LoVo (cell line): Measurements from ENCODE around the gene CTSW.
"Not testable (repeated sequence)": the region's sequence is repeated elsewhere in the genome, so short reads cannot be mapped to it uniquely, and the experiment has no call there.

Experiments
- DNase-seq: peaks from one replicate; pipeline ENCODE4 v3.0.0-alpha.2; 2016; ENCODE audit warnings: low spot score

Gene CTSW

GRCh38 chr11:65885808-65886536 is 6.3 kb downstream of the CTSW start:
- DNase-seq, result no peak

GRCh38 chr11:65886826-65887722 is 7.4 kb downstream of the CTSW start:
- DNase-seq, result no peak

GRCh38 chr11:65887723-65888162 is 8.1 kb downstream of the CTSW start:
- DNase-seq, result no peak

DNA sequence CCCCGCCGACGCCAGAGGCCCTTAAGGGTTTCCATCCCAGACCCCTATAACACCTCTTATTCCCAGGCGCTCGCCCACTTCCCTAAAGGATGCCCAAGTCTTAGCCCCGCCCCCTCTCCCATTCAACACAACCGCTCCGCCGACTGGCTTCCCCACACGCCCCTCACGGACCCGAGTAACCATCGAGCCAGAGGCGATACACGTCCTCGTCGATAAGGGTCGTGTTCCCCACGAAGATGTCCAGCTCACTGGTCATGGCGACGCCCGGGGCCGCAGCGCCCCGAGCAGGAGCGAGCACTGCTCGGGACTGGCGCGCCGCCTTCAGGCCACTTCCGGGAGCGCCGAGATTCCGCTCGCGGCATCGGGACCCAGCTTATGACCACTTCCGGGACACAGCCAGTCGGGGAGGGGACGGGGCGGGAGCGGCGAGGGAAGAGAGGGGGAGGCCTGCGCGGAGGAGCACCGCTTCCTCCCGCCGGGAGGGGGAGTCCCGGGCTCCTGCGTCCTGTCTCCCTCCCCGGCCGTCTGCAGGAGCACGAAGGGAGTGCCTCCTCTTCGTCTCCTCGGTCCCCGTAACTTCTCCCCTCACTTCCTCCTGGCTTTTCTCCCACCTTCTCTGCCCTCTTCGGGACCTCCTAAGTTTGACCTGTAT is 8.7 kb downstream of the CTSW start, which contains the start of gene FIBP:
FIBP (minus strand) TSS at position 309 of the 652 bp plus-strand sequence; CDS start at position 256, 53 bp downstream.
- peak; percentile 97 for DNase-seq

- DNase-seq, result peak; percentile 95
These were observed 10.9 kb downstream of the CTSW start, which contains the start of gene CCDC85B for GRCh38 chr11:65890324-65891218. Gene CCDC85B (plus strand): TSS chr11:65890673. CDS start chr11:65890784, 111 bp downstream.

DNA sequence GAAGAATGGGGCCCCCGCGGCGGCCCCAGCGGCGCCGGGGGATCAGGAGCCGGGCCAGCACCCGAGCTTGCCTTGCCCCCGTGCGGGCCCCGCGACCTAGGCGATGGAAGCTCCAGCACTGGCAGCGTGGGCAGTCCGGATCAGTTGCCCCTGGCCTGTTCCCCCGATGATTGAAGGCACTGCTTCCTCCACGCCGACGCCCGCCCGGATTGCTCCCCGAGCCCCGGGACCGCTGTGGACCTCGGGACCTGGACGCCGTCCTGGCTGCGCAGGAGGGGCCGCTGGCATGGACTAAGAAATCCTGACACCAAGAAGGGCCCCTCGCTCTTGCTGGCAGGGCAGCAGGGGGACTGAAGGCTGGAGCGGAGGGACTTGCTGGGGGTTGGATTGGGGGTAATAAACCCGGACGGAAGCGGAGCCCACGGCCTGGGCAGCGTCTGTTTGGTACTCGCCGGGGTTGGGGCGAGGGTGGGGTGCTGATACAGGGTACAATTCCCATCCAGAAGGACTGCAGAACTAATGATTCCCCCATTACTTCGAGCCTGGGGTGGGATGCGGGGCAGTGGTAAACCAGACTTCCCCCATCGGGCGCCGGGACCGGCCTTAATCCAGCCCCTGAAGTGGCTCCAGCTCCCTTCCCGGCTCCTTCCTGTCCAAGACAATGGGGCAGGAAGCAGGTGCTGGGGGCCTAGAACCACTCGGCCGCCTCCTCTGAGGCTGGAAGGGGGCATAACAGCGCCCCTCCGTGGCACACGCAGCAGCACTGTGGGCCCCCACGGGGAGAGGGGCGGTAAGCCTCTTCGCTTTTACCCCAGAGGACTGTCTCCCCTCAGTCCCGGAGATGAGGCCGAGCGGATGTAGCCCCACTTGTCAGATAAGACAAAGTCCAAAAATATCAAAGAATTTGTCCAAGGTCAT is 11.8 kb downstream of the CTSW start:
- DNase-seq, result peak; percentile 58

GRCh38 chr11:65892137-65892540 is 12.5 kb downstream of the CTSW start:
- DNase-seq, result not testable (repeated sequence)

DNA sequence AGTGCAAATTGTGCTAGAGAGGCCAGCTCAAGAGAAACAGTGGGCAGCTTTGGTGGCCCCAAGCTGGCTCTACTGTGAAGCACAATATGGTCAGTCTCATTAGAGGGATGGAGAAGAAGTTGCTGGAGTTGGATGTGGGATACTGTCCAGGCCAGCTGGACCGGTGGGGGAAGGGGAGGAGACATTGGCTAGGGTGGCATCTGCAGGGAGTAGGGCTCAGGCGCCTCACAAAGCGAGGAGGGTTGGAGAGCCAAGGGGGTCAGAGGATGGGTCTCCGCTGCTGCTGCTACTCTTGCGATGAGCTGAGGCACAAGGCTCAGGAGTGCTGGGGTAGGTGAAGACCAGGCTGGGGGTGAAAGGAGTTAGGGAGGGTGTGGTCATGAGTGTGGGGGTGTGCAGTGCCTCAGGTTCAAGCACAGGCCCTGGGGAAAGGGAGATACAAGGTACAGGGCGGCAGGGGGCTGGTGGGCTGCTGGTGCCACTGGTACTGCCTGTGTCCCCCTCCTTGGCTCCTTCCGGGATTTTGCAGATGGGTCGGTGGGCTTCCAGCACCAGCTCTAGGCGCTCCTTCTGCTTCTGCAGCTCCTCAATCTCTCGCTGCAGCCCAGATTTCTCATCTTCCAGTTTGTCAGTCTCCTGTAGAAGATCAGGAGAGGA is 13.2 kb downstream of the CTSW start:
- DNase-seq, result no peak

DNA sequence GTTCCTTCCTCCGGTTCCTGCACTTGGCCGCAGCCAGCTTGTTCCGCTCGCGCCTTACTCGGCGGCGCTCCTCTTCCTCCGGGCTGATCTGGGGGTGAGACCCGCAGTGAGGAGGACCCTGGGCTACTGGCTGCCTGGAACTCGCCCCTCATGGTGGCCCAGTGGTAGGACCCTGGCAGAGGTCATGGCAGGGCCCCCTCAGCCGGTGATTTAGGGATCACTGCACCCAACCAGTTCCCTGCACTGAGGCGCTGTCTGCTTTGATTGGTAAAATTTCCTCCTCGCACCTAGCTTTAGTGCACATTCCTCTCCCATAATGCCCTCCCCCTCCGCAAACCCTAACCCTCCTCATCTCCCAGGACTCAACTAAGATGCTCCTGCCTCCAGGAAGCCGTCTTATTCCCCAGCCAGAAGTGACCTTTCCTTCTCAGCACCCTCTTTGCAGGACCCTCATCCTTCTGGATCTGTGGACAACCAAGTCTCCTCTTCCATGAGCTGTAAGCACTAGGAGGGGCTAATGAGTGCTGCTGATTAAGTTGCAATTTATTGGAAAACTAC is 14.5 kb downstream of the CTSW start:
- DNase-seq, result no peak

DNA sequence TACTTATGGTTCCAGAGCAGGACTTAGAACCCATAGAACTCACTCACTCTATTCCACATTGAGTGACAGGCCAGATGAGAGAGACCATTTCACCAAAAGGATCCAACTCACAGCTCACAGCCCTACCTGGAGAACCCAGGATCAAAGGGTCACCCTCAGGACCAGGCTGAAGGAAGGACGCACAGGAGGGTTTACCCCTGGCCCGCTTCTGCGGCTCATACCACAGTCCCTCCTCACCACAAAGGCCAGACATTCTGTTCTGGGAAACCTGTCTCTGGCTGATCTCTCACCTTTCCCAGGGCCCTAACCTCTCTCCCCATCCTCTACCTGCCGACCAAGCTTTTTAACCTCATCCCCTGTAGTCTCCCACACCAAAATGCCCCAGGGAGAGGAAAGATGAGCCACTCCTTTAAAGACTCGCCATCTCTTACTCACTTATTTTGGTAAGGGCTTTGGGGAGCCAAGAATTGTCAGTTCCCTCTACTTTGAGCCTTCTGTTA is 15.9 kb downstream of the CTSW start:
- DNase-seq, result no peak

- no peak for DNase-seq
These were observed 16.7 kb downstream of the CTSW start for GRCh38 chr11:65896034-65896999.

GRCh38 chr11:65897020-65897471 is 17.4 kb downstream of the CTSW start:
- DNase-seq, result no peak

- no peak for DNase-seq
These were observed 19.2 kb downstream of the CTSW start for GRCh38 chr11:65898656-65899355.

- peak; percentile 79 for DNase-seq
These were observed 19.9 kb downstream of the CTSW start for GRCh38 chr11:65899356-65900124.

GRCh38 chr11:65900125-65900898 is 20.7 kb downstream of the CTSW start, which contains the start of gene FOSL1:
Gene FOSL1 (minus strand): TSS chr11:65900388. CDS start chr11:65900339, 49 bp downstream.
- DNase-seq, result peak; percentile 98

DNA sequence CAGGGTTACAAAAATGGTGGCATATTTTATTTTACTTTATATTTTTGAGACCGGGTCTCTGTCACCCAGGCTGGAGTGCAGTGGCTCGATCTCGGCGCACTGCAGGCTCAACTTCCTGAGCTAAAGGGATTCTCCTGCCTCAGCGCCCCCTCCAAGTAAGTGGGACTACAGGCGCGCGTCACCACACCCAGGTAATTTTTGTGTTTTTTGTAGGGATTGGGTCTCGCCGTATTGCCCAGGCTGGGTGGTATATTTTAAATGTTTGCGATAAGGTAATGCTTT is 21.2 kb downstream of the CTSW start:
- no peak for DNase-seq
